ENCODE measurements around the gene PPIG. TPM values are rescaled to one million over a fixed set of nuclear protein-coding genes. Genes with fewer than 3 reads are reported as not detected.
"Not testable (repeated sequence)": the region's sequence is repeated elsewhere in the genome, so short reads cannot be mapped to it uniquely, and the experiment has no call there.

PPIG gene
- total and polyA plus RNA-seq, 12 donors = 15.4 to 111 (median 47.9) TPM

DNA sequence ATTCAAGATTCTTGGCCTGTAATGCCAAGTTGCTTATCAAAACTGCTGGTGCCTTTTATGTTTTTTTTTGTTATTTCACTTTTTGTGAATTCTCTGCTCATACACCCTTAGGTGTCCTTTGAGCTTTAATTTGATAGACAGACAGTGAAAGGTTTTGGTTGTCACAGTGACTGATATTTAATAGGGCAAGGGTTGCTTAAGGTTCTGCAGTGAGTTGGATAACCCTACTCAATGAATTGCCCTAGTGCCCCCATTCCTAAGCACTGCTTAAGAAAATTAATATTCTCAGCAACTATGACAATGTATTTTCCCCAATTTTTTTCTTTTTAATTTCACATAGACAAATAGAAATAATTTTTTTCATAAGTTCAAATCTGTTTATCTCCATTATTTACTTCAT, 15.4 kb downstream of the PPIG start:
- H3K36me3 ChIP-seq (replicated peaks in 1 of 2) = peaks cover 0 to 3% of the 10 kb centered on the region in 2 donors
- H3K4me3 ChIP-seq = no peak overlapping the region
- TF ChIP-seq POLR2A (IDR thresholded peaks at IDR 0.05) (no peak), CTCF (IDR thresholded peaks at IDR 0.05) (no peak)
- H3K27ac ChIP-seq = no peak overlapping the region
- H3K9me3 ChIP-seq (replicated peaks in 1 of 3) = no peaks in the 10 kb centered on the region
- H3K27me3 ChIP-seq = no peaks in the 10 kb centered on the region
- intact Hi-C loops (cut with DNase I) = no loop called here
- DNase-seq = no peak
- H3K4me1 ChIP-seq (replicated peaks in 1 of 2) = peaks cover 0 to 4% of the 10 kb centered on the region in 2 donors

DNA sequence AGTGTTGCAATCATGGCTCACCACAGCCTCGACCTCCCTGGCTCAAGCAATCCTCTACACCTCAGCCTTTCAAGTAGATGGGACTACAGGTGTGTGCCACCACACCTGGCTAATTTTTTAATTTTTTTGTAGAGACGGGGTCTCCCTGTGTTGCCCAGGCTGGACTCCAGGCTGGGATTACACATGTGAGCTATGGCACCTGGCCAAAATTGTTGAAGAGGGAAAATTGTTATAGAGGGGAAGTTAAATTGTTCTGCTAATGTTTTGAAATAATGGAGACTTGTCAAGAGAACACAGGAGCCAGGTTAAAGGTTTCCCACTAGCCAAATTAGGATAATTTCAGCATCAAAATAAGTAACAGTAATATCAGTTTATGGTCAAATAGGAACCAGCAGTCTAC, 25.1 kb downstream of the PPIG start:
- 76 to 94% (median 85%) methylated on average over 2 of the region's 2 CpGs for WGBS, 4 donors
- TF ChIP-seq CTCF (IDR thresholded peaks at IDR 0.05) (no peak), POLR2A (IDR thresholded peaks at IDR 0.05) (no peak)
- peaks cover 0 to 65% of the 10 kb centered on the region in 2 donors for H3K36me3 ChIP-seq (replicated peaks in 1 of 2)

DNA sequence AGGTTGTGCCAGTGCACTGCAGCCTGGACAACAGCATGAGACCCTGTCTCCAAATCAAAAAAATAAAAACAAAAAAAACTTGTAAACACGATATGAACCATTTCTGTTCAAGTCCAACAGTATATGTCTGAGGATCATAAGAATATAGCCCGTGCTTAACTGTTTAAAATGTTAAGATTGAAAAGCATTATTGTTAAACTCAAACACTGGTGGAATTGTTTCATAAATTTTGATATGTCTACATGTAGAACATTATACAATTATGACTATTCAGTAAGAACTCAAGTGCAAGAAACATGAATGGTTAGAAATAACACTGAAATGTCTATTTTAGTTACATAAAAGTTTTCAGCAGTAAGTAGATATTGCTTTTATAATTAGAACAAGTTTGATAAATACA, 29.7 kb downstream of the PPIG start:
- Histone ChIP-seq H3K4me1 (replicated peaks in 1 of 2) (no peaks in the 10 kb centered on the region), H3K4me3 (no peak overlapping the region), H3K36me3 (replicated peaks in 1 of 2) (peaks cover 0 to 41% of the 10 kb centered on the region in 2 donors), H3K27ac (no peak overlapping the region), H3K9me3 (replicated peaks in 1 of 3) (no peaks in the 10 kb centered on the region), H3K27me3 (no peaks in the 10 kb centered on the region)
- WGBS, 4 donors = 72 to 91% (median 86%) methylated on average over 2 of the region's 2 CpGs
- no peak for DNase-seq
- no peak for TF ChIP-seq CTCF (IDR thresholded peaks at IDR 0.05)
- TF ChIP-seq POLR2A (IDR thresholded peaks at IDR 0.05) = no peak
- intact Hi-C loops (cut with DNase I) = no loop called here

More for the DNA sequence above, 25.1 kb downstream of the PPIG start:
- no peak for DNase-seq
- Histone ChIP-seq H3K27me3 (no peaks in the 10 kb centered on the region), H3K9me3 (replicated peaks in 1 of 3) (no peaks in the 10 kb centered on the region), H3K4me1 (replicated peaks in 1 of 2) (no peaks in the 10 kb centered on the region), H3K4me3 (no peak overlapping the region), H3K27ac (no peak overlapping the region)
- intact Hi-C loops (cut with DNase I) = no loop called here

DNA sequence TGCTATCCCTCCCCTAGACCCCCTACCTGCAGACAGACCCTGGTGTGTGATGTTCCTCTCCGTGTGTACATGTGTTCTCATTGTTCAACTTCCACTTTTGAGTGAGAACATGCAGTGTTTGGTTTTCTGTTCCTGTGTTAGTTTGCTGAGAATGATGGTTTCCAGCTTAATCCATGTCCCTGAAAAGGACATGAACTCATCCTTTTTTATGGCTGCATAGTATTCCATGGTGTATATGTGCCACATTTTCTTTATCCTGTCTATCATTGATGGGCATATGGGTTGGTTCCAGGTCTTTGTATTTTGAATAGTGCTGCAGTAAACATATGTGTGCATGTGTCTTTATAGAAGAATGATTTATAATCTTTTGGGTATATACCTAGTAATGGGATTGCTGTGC, 31.8 kb downstream of the PPIG start:
- DNase-seq; H3K4me1 ChIP-seq (replicated peaks in 1 of 2); H3K4me3 ChIP-seq; H3K9me3 ChIP-seq (replicated peaks in 1 of 3); intact Hi-C loops (cut with DNase I); H3K27me3 ChIP-seq; H3K27ac ChIP-seq: not testable (repeated sequence)
- peaks cover 0 to 23% of the 10 kb centered on the region in 2 donors for H3K36me3 ChIP-seq (replicated peaks in 1 of 2)
- WGBS, 4 donors = 100% methylated on average over 1 of the region's 1 CpG

DNA sequence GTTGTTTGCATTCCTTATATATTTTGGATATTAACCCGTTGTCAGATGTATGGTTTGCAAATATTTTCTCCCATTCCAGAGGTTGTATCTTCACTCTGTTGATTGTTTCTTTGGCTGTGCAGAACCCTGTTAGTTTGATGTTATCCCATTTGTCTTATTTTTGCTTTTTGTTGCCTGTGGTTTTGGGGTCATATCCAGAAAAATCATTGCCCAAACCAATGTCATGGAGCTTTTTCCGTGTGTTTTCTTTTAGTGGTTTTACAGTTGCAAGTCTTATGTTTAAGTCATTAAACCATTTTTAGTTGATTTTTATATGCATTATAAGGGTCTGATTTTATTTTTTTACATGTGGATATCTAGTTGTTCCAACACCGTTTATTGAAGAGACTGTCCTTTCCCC, 35.8 kb downstream of the PPIG start:
- no peak overlapping the region for H3K4me3 ChIP-seq
- peaks cover 0 to 13% of the 10 kb centered on the region in 2 donors for H3K36me3 ChIP-seq (replicated peaks in 1 of 2)
- intact Hi-C loops (cut with DNase I) = no loop called here
- H3K27me3 ChIP-seq = no peaks in the 10 kb centered on the region
- H3K9me3 ChIP-seq (replicated peaks in 1 of 3) = no peaks in the 10 kb centered on the region
- no peak overlapping the region for H3K27ac ChIP-seq
- TF ChIP-seq CTCF (IDR thresholded peaks at IDR 0.05) (no peak), POLR2A (IDR thresholded peaks at IDR 0.05) (no peak)
- WGBS, 4 donors = 57 to 64% (median 62%) methylated on average over 3 of the region's 3 CpGs
- no peak for DNase-seq
- H3K4me1 ChIP-seq (replicated peaks in 1 of 2) = peaks cover 0 to 10% of the 10 kb centered on the region in 2 donors

All from adrenal gland (tissue), 12 donors.